Fibroblast of villous mesenchyme (primary cell): ENCODE measurements around the gene ETNK2. TPM values are rescaled to one million over a fixed set of nuclear protein-coding genes. Genes with fewer than 3 reads are reported as not detected.

Experiments
- DNase-seq: peaks from one replicate; pipeline ENCODE4 v3.0.0-alpha.2; 2010; ENCODE audit warnings: low read depth
- H3K4me3 ChIP-seq: 2 replicates; pipeline ENCODE4 v1.5.1; 2011; ENCODE audit warnings: low read depth, mild to moderate bottlenecking, low read length
- total RNA-seq: library from RNA; depleted of rRNA; stranded (reverse); fragments of >200 nt; gene quantifications from 2 replicates; pipeline ENCODE4 v1.2.3, GENCODE V29; 2012
- TF ChIP-seq, protein P1 (sequence below): IDR thresholded peaks from 2 replicates; pipeline ENCODE4 v1.5.1; 2012; ENCODE audit warnings: low read depth, mild to moderate bottlenecking, low read length; ENCODE audit not compliant: insufficient read depth

The ETNK2 gene
- total RNA-seq, 1 donor = 15.5 TPM

GRCh38 chr1:204121840-204122555 is 29.8 kb downstream of the ETNK2 start:
- TF ChIP-seq, protein P1, sequence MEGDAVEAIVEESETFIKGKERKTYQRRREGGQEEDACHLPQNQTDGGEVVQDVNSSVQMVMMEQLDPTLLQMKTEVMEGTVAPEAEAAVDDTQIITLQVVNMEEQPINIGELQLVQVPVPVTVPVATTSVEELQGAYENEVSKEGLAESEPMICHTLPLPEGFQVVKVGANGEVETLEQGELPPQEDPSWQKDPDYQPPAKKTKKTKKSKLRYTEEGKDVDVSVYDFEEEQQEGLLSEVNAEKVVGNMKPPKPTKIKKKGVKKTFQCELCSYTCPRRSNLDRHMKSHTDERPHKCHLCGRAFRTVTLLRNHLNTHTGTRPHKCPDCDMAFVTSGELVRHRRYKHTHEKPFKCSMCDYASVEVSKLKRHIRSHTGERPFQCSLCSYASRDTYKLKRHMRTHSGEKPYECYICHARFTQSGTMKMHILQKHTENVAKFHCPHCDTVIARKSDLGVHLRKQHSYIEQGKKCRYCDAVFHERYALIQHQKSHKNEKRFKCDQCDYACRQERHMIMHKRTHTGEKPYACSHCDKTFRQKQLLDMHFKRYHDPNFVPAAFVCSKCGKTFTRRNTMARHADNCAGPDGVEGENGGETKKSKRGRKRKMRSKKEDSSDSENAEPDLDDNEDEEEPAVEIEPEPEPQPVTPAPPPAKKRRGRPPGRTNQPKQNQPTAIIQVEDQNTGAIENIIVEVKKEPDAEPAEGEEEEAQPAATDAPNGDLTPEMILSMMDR = no peak
- DNase-seq = no peak
- H3K4me3 ChIP-seq = no peak overlapping the region

DNA sequence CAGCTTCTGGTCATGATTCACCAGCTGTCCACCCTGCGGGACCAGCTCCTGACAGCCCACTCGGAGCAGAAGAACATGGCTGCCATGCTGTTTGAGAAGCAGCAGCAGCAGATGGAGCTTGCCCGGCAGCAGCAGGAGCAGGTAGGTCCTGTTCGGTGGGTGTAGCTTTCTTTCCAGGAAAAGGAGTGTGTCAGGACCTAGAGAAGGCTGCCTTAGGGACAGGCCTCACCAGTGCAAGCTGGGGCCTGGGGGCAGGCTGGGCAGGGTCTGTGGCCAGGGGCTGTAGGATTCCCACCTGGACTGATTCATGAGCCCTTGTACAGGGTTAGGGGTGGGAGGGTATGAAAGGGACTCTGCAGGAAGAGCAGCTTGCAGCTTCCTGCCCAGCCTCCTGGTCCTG is 35.3 kb downstream of the ETNK2 start:
- TF ChIP-seq, protein P1 = no peak
- DNase-seq = no peak
- no peak overlapping the region for H3K4me3 ChIP-seq

- TF ChIP-seq, protein P1 = no peak
- H3K4me3 ChIP-seq = no peak overlapping the region
- DNase-seq = no peak
These were observed 36.7 kb downstream of the ETNK2 start for GRCh38 chr1:204115116-204115515.

DNA sequence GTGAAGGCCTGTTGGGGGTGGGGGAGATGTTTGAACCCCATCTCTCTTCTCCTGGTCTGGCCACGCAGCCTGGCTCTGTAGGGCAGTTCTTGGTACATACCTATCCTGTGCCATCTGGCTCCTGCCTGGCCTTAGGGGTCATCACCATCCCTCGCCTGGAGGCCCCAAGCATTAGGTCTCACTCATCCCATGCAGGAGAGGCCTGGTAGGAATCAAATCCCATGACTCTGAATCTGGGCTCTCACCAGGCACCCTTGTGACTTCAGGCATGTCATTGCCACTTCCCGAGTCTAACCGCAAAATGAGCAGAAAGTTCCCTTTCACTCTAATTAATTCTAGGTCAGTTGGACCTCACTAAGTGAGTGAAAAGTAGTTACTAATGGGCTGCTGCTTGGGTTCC is 37.2 kb downstream of the ETNK2 start:
- TF ChIP-seq, protein P1 = no peak
- DNase-seq = no peak
- no peak overlapping the region for H3K4me3 ChIP-seq

- no peak overlapping the region for H3K4me3 ChIP-seq
- TF ChIP-seq, protein P1 = no peak
- no peak for DNase-seq
These were observed 37.9 kb downstream of the ETNK2 start for GRCh38 chr1:204113896-204114295.

DNA sequence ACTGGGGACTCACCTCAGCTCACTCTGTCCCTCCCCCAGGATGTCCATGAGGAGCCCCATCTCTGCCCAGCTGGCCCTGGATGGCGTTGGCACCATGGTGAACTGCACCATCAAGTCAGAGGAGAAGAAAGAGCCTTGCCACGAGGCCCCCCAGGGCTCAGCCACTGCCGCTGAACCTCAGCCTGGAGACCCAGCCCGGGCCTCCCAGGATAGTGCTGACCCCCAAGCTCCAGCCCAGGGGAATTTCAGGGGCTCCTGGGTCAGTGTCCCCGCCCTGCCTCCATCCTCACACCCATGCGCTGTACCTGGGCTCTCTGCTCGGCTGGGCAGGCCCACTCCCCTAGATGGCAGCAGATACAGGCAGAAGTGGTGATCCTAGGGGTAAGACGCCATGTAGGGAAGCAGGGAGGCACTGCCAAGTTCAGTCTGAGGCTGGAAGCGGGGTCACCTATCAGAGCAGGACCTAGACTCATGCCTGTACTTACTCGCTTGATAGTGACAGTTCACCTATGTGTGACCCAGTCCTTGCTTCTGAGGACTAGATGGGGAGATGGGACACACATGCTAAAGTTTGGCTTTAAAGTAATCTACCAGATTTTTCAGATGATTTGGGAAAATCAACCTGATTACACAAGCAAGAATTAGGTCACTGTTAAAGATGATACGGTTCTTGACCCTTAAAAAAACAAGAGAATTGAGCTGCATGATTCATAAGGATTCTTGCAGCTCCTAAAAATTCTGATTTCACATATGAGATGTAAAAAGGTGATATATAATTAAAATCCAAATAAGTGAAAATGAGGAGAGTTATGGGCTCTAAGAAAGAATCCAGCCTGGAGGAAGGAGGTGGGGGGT is 38.7 kb downstream of the ETNK2 start:
- H3K4me3 ChIP-seq = no peak overlapping the region
- TF ChIP-seq, protein P1 = no peak
- DNase-seq = no peak
